Stimulated activated CD4-positive, alpha-beta T cell treated with anti-CD3 and anti-CD28 coated beads, Interleukin-1b, Interleukin-23, amount 100 ng/mL, for 24 hours (primary cell): ENCODE results near the gene WIPI1.

ENCODE experiments used
- DNase-seq, 4 experiments: peaks; one replicate each; pipeline ENCODE4 v3.0.0-alpha.2; 2020; ENCODE audit warnings: low read depth in 4 of 4, low spot score in 1 of 4

The WIPI1 gene

GRCh38 chr17:68461122-68461539 lies 3.8 kb upstream of the WIPI1 start:
- DNase-seq: no peak

GRCh38 chr17:68460715-68461114 lies 3.4 kb upstream of the WIPI1 start:
- no peak for DNase-seq

GRCh38 chr17:68460146-68460545 lies 2.9 kb upstream of the WIPI1 start:
- no peak for DNase-seq

GRCh38 chr17:68459037-68459639 lies 1.8 kb upstream of the WIPI1 start:
- DNase-seq: no peak

GRCh38 chr17:68458260-68459036 lies 1.2 kb upstream of the WIPI1 start:
- no peak for DNase-seq

- DNase-seq: peak; percentile 87 to 97 (median 92)
These were observed 403 bp upstream of the WIPI1 start for GRCh38 chr17:68457539-68458259.

- DNase-seq: no peak
These were observed 743 bp downstream of the WIPI1 start for GRCh38 chr17:68456339-68457167.

- no peak for DNase-seq
These were observed 1.4 kb downstream of the WIPI1 start for GRCh38 chr17:68455901-68456338.

GRCh38 chr17:68453991-68454665 lies 3.2 kb downstream of the WIPI1 start:
- no peak for DNase-seq

- DNase-seq: no peak
These were observed 4.5 kb downstream of the WIPI1 start for GRCh38 chr17:68452724-68453290.

- no peak for DNase-seq
These were observed 5.5 kb downstream of the WIPI1 start for GRCh38 chr17:68451670-68452354.

GRCh38 chr17:68450801-68451200 lies 6.5 kb downstream of the WIPI1 start:
- no peak for DNase-seq

GRCh38 chr17:68450391-68450790 lies 6.9 kb downstream of the WIPI1 start:
- no peak for DNase-seq

GRCh38 chr17:68449021-68449739 lies 8.1 kb downstream of the WIPI1 start:
- DNase-seq: no peak

- DNase-seq: no peak
These were observed 10.7 kb downstream of the WIPI1 start for GRCh38 chr17:68446626-68447041.

- no peak for DNase-seq
These were observed 11.6 kb downstream of the WIPI1 start for GRCh38 chr17:68445671-68446070.

- DNase-seq: no peak
These were observed 13.3 kb downstream of the WIPI1 start for GRCh38 chr17:68443972-68444464.

- DNase-seq: no peak
These were observed 16.1 kb downstream of the WIPI1 start for GRCh38 chr17:68441070-68441770.
